SK-N-SH treated with all-trans-retinoic acid at 6 μM for 48 hours (cell line): Measurements from ENCODE around the gene CHST12.

Source experiments
- ATAC-seq: fragments of 200-7000 bp; cut with Tn5 transposase; 3 replicates; pipeline ENCODE4 v1.9.1; 2020; ENCODE audit warnings: mild to moderate bottlenecking, moderate library complexity
- ARNTL ChIP-seq: fragments of 450-650 bp; formaldehyde crosslinking; IDR thresholded peaks from 2 replicates; pipeline ENCODE4 v1.5.0; 2020; ENCODE audit warnings: low read depth, mild to moderate bottlenecking, moderate library complexity, borderline replicate concordance
- BACH2 ChIP-seq: fragments of 250-450 bp; sonication (Bioruptor Pico); IDR thresholded peaks from 2 replicates; pipeline ENCODE4 v1.9.0; 2021; ENCODE audit warnings: mild to moderate bottlenecking, borderline replicate concordance
- CSDC2 ChIP-seq: fragments of 250-450 bp; sonication (Bioruptor Pico); IDR thresholded peaks from 2 replicates; pipeline ENCODE4 v1.5.0; 2020; ENCODE audit warnings: mild to moderate bottlenecking, moderate library complexity
- ESRRG ChIP-seq: fragments of 250-450 bp; sonication (Bioruptor Pico); IDR thresholded peaks from 2 replicates; pipeline ENCODE4 v1.6.1; 2021; ENCODE audit warnings: mild to moderate bottlenecking
- ISL1 ChIP-seq: fragments of 250-450 bp; sonication (Bioruptor Pico); IDR thresholded peaks from 2 replicates; pipeline ENCODE4 v2.1.2; 2022; ENCODE audit warnings: mild to moderate bottlenecking, moderate library complexity
- OSR1 ChIP-seq: fragments of 250-450 bp; sonication (Bioruptor Pico); IDR thresholded peaks from 2 replicates; pipeline ENCODE4 v1.8.0; 2022; ENCODE audit warnings: moderate library complexity, mild to moderate bottlenecking, inconsistent platforms
- SNAI2 ChIP-seq: fragments of 250-450 bp; sonication (Bioruptor Pico); IDR thresholded peaks from 2 replicates; pipeline ENCODE4 v1.5.0; 2020; ENCODE audit warnings: mild to moderate bottlenecking, moderate library complexity
- TOX ChIP-seq: fragments of 250-450 bp; sonication (Bioruptor Pico); IDR thresholded peaks from 2 replicates; pipeline ENCODE4 v1.8.0; 2021; ENCODE audit warnings: mild to moderate bottlenecking, moderate library complexity, borderline replicate concordance
- ZC3H10 ChIP-seq: fragments of 250-450 bp; sonication (Bioruptor Pico); IDR thresholded peaks from 2 replicates; pipeline ENCODE4 v1.5.1; 2021; ENCODE audit warnings: mild to moderate bottlenecking, moderate library complexity
- ZFP3 ChIP-seq: fragments of 250-450 bp; sonication (Bioruptor Pico); IDR thresholded peaks from 2 replicates; pipeline ENCODE4 v1.5.0; 2020; ENCODE audit warnings: mild to moderate bottlenecking, moderate library complexity
- ZFP30 ChIP-seq: fragments of 450-650 bp; formaldehyde crosslinking; IDR thresholded peaks from 2 replicates; pipeline ENCODE4 v1.5.0; 2022; ENCODE audit warnings: mild to moderate bottlenecking, moderate library complexity
- ZNF565 ChIP-seq: fragments of 450-650 bp; formaldehyde crosslinking; conservative IDR thresholded peaks from 2 replicates; pipeline ENCODE4 v1.5.0; 2020; ENCODE audit warnings: low read depth, mild to moderate bottlenecking, moderate library complexity
- ZNF70 ChIP-seq: fragments of 450-650 bp; formaldehyde crosslinking; IDR thresholded peaks from 2 replicates; pipeline ENCODE4 v1.5.0; 2020; ENCODE audit warnings: mild to moderate bottlenecking, moderate library complexity
- ZNF8 ChIP-seq: fragments of 450-650 bp; formaldehyde crosslinking; IDR thresholded peaks from 2 replicates; pipeline ENCODE4 v1.5.0; 2020; ENCODE audit warnings: mild to moderate bottlenecking, moderate library complexity
- TF ChIP-seq, protein P1 (sequence below): fragments of 250-450 bp; sonication (Bioruptor Pico); IDR thresholded peaks from 2 replicates; pipeline ENCODE4 v1.5.1; 2020; ENCODE audit warnings: low read depth, mild to moderate bottlenecking, moderate library complexity
- TF ChIP-seq, protein P2 (sequence below): fragments of 250-450 bp; sonication (Bioruptor Pico); IDR thresholded peaks from 2 replicates; pipeline ENCODE4 v1.5.1; 2021; ENCODE audit warnings: mild to moderate bottlenecking, moderate library complexity
- TF ChIP-seq, protein P3 (sequence below): fragments of 250-450 bp; sonication (Bioruptor Pico); IDR thresholded peaks from 2 replicates; pipeline ENCODE4 v1.5.0; 2020; ENCODE audit warnings: mild to moderate bottlenecking, moderate library complexity
- TF ChIP-seq, protein P4 (sequence below): fragments of 250-450 bp; sonication (Bioruptor Pico); IDR thresholded peaks from 2 replicates; pipeline ENCODE4 v1.8.0; 2021; ENCODE audit warnings: low read depth, mild to moderate bottlenecking, moderate library complexity, borderline replicate concordance
- TF ChIP-seq, protein P5 (sequence below): fragments of 250-450 bp; sonication (Bioruptor Pico); IDR thresholded peaks from 2 replicates; pipeline ENCODE4 v1.8.0; 2020; ENCODE audit warnings: mild to moderate bottlenecking, moderate library complexity, borderline replicate concordance

Gene CHST12

DNA sequence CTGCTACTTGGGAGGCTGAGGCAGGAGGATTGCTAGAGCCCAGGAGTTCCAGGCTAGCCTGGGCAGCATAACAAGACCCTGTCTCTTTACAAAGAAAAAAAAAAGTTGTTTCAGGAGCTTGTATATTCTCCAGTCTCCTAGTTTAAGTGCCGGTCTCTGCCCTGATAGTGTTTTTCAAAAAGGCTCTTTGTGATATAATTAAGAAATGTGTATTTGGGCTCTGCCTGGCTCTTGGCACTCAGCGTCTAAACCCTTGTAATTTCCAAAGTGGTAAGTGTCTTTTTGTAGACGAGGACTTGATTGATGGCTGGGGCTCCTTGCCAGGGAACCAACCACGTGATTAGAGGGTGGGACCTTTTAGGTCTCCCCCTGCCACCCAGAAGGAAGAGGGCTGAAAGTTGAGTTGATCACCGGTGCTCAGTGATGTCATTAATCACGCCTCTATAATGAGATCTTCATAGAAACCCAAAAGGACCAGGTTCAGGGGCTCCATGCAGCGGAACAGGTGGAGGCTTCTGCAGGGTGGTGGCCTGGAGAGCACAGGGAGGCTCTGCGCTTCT lies 44.4 kb upstream of the CHST12 start:
- ATAC-seq: no peak
- TF ChIP-seq ZNF8: no peak
- TF ChIP-seq ARNTL (CRISPR knock-in tag): no peak
- no peak for TF ChIP-seq ISL1 (CRISPR knock-in tag)
- TF ChIP-seq, protein P1, sequence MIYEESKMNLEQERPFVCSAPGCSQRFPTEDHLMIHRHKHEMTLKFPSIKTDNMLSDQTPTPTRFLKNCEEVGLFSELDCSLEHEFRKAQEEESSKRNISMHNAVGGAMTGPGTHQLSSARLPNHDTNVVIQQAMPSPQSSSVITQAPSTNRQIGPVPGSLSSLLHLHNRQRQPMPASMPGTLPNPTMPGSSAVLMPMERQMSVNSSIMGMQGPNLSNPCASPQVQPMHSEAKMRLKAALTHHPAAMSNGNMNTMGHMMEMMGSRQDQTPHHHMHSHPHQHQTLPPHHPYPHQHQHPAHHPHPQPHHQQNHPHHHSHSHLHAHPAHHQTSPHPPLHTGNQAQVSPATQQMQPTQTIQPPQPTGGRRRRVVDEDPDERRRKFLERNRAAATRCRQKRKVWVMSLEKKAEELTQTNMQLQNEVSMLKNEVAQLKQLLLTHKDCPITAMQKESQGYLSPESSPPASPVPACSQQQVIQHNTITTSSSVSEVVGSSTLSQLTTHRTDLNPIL: no peak
- no peak for TF ChIP-seq ESRRG
- no peak for TF ChIP-seq ZNF565 (CRISPR knock-in tag)
- TF ChIP-seq TOX (CRISPR knock-in tag): no peak
- TF ChIP-seq, protein P2, sequence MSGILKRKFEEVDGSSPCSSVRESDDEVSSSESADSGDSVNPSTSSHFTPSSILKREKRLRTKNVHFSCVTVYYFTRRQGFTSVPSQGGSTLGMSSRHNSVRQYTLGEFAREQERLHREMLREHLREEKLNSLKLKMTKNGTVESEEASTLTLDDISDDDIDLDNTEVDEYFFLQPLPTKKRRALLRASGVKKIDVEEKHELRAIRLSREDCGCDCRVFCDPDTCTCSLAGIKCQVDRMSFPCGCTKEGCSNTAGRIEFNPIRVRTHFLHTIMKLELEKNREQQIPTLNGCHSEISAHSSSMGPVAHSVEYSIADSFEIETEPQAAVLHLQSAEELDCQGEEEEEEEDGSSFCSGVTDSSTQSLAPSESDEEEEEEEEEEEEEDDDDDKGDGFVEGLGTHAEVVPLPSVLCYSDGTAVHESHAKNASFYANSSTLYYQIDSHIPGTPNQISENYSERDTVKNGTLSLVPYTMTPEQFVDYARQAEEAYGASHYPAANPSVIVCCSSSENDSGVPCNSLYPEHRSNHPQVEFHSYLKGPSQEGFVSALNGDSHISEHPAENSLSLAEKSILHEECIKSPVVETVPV (CRISPR knock-in tag): no peak
- no peak for TF ChIP-seq OSR1 (CRISPR knock-in tag)
- TF ChIP-seq ZNF70 (CRISPR knock-in tag): no peak
- TF ChIP-seq BACH2 (CRISPR knock-in tag): no peak

DNA sequence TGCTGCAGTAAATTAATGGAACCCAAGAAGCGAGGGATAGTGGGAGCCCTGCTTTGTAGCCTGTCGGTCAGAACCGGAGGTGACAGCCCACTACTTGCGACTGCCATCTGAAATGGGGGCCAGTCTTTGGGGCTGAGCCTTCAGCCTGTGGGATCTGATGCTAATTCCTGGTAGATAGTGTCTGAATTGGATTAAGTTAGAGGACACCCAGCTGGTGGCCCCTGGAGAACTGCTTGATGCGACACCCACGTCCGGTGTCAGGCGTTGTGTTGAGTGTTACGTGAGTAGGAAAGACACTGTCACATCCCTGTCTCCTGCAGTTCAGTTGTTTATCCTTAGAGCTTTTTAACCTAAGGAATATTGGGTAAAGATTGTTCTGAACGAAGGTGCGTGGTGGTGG lies 43.8 kb upstream of the CHST12 start:
- ATAC-seq: no peak
- TF ChIP-seq, protein P3, sequence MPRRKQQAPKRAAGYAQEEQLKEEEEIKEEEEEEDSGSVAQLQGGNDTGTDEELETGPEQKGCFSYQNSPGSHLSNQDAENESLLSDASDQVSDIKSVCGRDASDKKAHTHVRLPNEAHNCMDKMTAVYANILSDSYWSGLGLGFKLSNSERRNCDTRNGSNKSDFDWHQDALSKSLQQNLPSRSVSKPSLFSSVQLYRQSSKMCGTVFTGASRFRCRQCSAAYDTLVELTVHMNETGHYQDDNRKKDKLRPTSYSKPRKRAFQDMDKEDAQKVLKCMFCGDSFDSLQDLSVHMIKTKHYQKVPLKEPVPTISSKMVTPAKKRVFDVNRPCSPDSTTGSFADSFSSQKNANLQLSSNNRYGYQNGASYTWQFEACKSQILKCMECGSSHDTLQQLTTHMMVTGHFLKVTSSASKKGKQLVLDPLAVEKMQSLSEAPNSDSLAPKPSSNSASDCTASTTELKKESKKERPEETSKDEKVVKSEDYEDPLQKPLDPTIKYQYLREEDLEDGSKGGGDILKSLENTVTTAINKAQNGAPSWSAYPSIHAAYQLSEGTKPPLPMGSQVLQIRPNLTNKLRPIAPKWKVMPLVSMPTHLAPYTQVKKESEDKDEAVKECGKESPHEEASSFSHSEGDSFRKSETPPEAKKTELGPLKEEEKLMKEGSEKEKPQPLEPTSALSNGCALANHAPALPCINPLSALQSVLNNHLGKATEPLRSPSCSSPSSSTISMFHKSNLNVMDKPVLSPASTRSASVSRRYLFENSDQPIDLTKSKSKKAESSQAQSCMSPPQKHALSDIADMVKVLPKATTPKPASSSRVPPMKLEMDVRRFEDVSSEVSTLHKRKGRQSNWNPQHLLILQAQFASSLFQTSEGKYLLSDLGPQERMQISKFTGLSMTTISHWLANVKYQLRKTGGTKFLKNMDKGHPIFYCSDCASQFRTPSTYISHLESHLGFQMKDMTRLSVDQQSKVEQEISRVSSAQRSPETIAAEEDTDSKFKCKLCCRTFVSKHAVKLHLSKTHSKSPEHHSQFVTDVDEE (CRISPR knock-in tag): no peak
- TF ChIP-seq, protein P4, sequence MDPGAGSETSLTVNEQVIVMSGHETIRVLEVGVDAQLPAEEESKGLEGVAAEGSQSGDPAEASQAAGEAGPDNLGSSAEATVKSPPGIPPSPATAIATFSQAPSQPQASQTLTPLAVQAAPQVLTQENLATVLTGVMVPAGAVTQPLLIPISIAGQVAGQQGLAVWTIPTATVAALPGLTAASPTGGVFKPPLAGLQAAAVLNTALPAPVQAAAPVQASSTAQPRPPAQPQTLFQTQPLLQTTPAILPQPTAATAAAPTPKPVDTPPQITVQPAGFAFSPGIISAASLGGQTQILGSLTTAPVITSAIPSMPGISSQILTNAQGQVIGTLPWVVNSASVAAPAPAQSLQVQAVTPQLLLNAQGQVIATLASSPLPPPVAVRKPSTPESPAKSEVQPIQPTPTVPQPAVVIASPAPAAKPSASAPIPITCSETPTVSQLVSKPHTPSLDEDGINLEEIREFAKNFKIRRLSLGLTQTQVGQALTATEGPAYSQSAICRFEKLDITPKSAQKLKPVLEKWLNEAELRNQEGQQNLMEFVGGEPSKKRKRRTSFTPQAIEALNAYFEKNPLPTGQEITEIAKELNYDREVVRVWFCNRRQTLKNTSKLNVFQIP (CRISPR knock-in tag): no peak
- TF ChIP-seq ZNF70 (CRISPR knock-in tag): no peak
- TF ChIP-seq ZNF565 (CRISPR knock-in tag): no peak
- TF ChIP-seq ZFP3 (CRISPR knock-in tag): no peak
- no peak for TF ChIP-seq TOX (CRISPR knock-in tag)
- no peak for TF ChIP-seq SNAI2 (CRISPR knock-in tag)
- TF ChIP-seq, protein P1: no peak
- no peak for TF ChIP-seq ISL1 (CRISPR knock-in tag)
- TF ChIP-seq BACH2 (CRISPR knock-in tag): no peak
- TF ChIP-seq ESRRG: no peak
- no peak for TF ChIP-seq ZC3H10 (CRISPR knock-in tag)
- TF ChIP-seq, protein P2 (CRISPR knock-in tag): no peak
- no peak for TF ChIP-seq CSDC2 (CRISPR knock-in tag)
- TF ChIP-seq ZNF8: no peak

DNA sequence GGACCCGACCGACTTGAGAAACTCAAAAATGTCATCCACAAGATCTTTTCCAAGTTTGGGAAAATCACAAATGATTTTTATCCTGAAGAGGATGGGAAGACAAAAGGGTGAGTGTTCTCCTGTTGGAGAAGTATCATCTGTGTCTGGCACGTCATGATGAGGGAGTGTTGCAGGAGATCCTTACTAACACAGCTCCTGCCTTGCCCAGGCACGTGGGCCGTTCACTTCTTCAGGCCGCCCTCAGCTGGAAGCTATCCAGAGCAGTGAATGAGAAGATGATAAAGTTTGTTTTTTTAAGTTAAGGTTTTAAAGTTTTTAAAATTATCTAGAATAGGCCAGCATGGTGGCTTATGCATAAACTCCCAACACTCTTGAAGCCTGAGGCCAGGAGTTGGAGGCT lies 42.6 kb upstream of the CHST12 start:
- no peak for ATAC-seq
- TF ChIP-seq, protein P5, sequence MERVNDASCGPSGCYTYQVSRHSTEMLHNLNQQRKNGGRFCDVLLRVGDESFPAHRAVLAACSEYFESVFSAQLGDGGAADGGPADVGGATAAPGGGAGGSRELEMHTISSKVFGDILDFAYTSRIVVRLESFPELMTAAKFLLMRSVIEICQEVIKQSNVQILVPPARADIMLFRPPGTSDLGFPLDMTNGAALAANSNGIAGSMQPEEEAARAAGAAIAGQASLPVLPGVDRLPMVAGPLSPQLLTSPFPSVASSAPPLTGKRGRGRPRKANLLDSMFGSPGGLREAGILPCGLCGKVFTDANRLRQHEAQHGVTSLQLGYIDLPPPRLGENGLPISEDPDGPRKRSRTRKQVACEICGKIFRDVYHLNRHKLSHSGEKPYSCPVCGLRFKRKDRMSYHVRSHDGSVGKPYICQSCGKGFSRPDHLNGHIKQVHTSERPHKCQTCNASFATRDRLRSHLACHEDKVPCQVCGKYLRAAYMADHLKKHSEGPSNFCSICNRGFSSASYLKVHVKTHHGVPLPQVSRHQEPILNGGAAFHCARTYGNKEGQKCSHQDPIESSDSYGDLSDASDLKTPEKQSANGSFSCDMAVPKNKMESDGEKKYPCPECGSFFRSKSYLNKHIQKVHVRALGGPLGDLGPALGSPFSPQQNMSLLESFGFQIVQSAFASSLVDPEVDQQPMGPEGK (CRISPR knock-in tag): no peak
- TF ChIP-seq, protein P1: no peak
- TF ChIP-seq ZFP30: no peak
